Heart left ventricle (tissue), 16 donors: ENCODE measurements around the gene PCED1A. TPM values are rescaled to one million over a fixed set of nuclear protein-coding genes. Genes with fewer than 3 reads are reported as not detected.

ENCODE experiments used
- ATAC-seq, 4 donors: fragments of 200-7000 bp; cut with Tn5 transposase; one replicate each; pipeline ENCODE4 v1.9.1; 2020 to 2022; ENCODE audit warnings: moderate library complexity in 4 of 4, mild to moderate bottlenecking in 3 of 4, moderate number of reproducible peaks in 1 of 4
- DNase-seq, 5 donors: peaks; one replicate each; pipeline ENCODE4 v3.0.0-alpha.2; 2020
- H3K27ac ChIP-seq, 12 donors: fragments of 200-600 bp; sonication (generic) in 4 of 12; one replicate each; pipeline versions ENCODE4 v1.5.0 to v1.8.0; 2016 to 2022; ENCODE audit warnings: mild to moderate bottlenecking in 2 of 12
- H3K27me3 ChIP-seq, 9 donors: fragments of 200-600 bp; sonication (generic) in 2 of 9; one replicate each; pipeline versions ENCODE4 v1.5.1 to v1.8.0; 2016 to 2022; ENCODE audit warnings: mild to moderate bottlenecking in 3 of 9
- H3K36me3 ChIP-seq, 9 donors: fragments of 200-600 bp; sonication (generic) in 2 of 9; one replicate each; pipeline versions ENCODE4 v1.5.0 to v1.8.0; 2018 to 2022; ENCODE audit warnings: mild to moderate bottlenecking in 2 of 9
- H3K4me1 ChIP-seq, 12 donors: fragments of 200-600 bp; sonication (generic) in 4 of 12; one replicate each; pipeline versions ENCODE4 v1.5.0 to v1.8.0; 2016 to 2022; ENCODE audit warnings: mild to moderate bottlenecking in 3 of 12
- H3K4me3 ChIP-seq, 12 donors: fragments of 200-600 bp; sonication (generic) in 4 of 12; one replicate each; pipeline versions ENCODE4 v1.5.0 to v1.8.0; 2017 to 2022; ENCODE audit warnings: mild to moderate bottlenecking in 9 of 12, moderate library complexity in 4 of 12
- H3K9me3 ChIP-seq, 12 donors: fragments of 200-600 bp; sonication (generic) in 4 of 12; one replicate each; pipeline versions ENCODE4 v1.5.0 to v1.8.0; 2016 to 2022; ENCODE audit warnings: mild to moderate bottlenecking in 1 of 12
- CTCF ChIP-seq, 12 donors: fragments of 200-600 bp; sonication (generic) in 4 of 12; IDR thresholded peaks; one replicate each; pipeline versions ENCODE4 v1.5.0 to v1.8.0; 2018 to 2022; ENCODE audit warnings: antibody characterized with exemption in 12 of 12, mild to moderate bottlenecking in 5 of 12
- POLR2A ChIP-seq, 2 donors: fragments of 450-650 bp; IDR thresholded peaks; one replicate each; pipeline ENCODE4 v1.6.1; 2017; ENCODE audit warnings: antibody characterized with exemption in 2 of 2, mild to moderate bottlenecking in 2 of 2, moderate library complexity in 2 of 2
- WGBS, 4 donors: extraction: QIAGEN DNeasy Blood & Tissue Kit in 2 of 4; methylation state at CpG; one replicate each; pipeline versions ENCODE4 v1.1.5 to v1.1.7; 2013 to 2018; 5-methylcytosine and 5-hydroxymethylcytosine counted together
- intact Hi-C, 10 donors: fragments of 100-400 bp; cut with DNase I; formaldehyde crosslinking; loops; one replicate each; pipeline versions ENCODE4 v1.11.1 to v1.14.2; 2022
- polyA plus RNA-seq, 2 donors: library from polyadenylated mRNA; stranded (reverse); fragments of 200-250 nt; gene quantifications; one replicate each; pipeline ENCODE4 v1.2.3, GENCODE V29; 2013
- total RNA-seq, 9 donors: library from RNA; depleted of rRNA in 2 of 9; stranded (reverse); fragments of >200 nt in 2 of 9; fragmentation: NEBNext Ultra II Directional in 3 of 9; extraction: Animal tissue kit (Norgen Biotek cat#: 25700) in 3 of 9; gene quantifications; one replicate each; pipeline versions ENCODE4 v1.1.0 to v1.2.4, GENCODE V29; 2016 to 2023
- donor health status: ischemic (EF 13 %, LVEDD 7.1; RV severe dilation, severe dysfunction).
- donor health status: healthy with polysubstance abuse.
- donor health status: DM: no; HTN: yes; CAD: no.
- donor health status: DM: no; HTN: no; CAD: no.
- donor health status: ischemic (EF 25% LVEDD 6.9; RV normal size, moderate dysfunction).
- donor health status: ischemic (EF 25% LVEDD 5.7; RV mildly dilated, moderate dysfunction).
- donor health status: healthy.
- donor health status: DM: yes; HTN: yes; CAD: no.
- donor health status: ischemic (EF 35%, LVEDD 5.7; RV mildly dilated, moderate dysfunction).
- donor health status: nonischemic (EF 11% LVEDD 7.7; RV severe dilation, severe dysfunction).
- donor health status: DM: yes; HTN: yes; CAD: no.
- donor health status: PGD.
- donor health status: ischemic (EF 29% LVEDD 5.4; RV normal size, mild dysfunction).
- donor health status: nonischemic (EF 23%, LVEDD 6.1; RV moderate dilation, normal function).

The PCED1A gene
- total and polyA plus RNA-seq, 11 donors = 5.0 to 20.7 (median 7.0) TPM

- intact Hi-C loops = loop anchor here in 2 of 10 donors (5.0 kb wide), 2 partner anchors 86 to 176 kb away; partner anchors contain the start of gene IDH3B (in 1 of the 2)
- peaks cover 0 to 8% (median 0%) of the 10 kb centered on the region in 9 donors for H3K36me3 ChIP-seq
- TF ChIP-seq CTCF (IDR thresholded peaks at IDR 0.05) (no peak), POLR2A (IDR thresholded peaks at IDR 0.05) (no peak)
- ATAC-seq = no peak
- no peak for DNase-seq
- WGBS, 4 donors = 96 to 97% (median 97%) methylated on average over 12 to 19 of the region's 19 CpGs
- no peak overlapping the region for H3K27ac ChIP-seq
- H3K9me3 ChIP-seq = no peaks in the 10 kb centered on the region
- no peaks in the 10 kb centered on the region for H3K27me3 ChIP-seq
- peaks cover 0 to 37% (median 15%) of the 10 kb centered on the region in 12 donors for H3K4me1 ChIP-seq
- H3K4me3 ChIP-seq = no peak overlapping the region
Observed at GRCh38 chr20:2838170-2838797, 2.2 kb downstream of the PCED1A start.

GRCh38 chr20:2837221-2837960 lies 3.1 kb downstream of the PCED1A start:
- no peak for TF ChIP-seq POLR2A (IDR thresholded peaks at IDR 0.05)
- no peak for TF ChIP-seq CTCF (IDR thresholded peaks at IDR 0.05)
- H3K36me3 ChIP-seq = peaks cover 0 to 6% (median 0%) of the 10 kb centered on the region in 9 donors
- 79 to 93% (median 89%) methylated on average over 6 of the region's 6 CpGs for WGBS, 4 donors
- no peak for DNase-seq
- H3K9me3 ChIP-seq = no peaks in the 10 kb centered on the region
- intact Hi-C loops = loop anchor here in 2 of 10 donors (5.0 kb wide), 2 partner anchors 85 to 175 kb away; partner anchors contain the start of gene IDH3B (in 1 of the 2)
- H3K27me3 ChIP-seq = no peaks in the 10 kb centered on the region
- H3K4me3 ChIP-seq = no peak overlapping the region
- no peak overlapping the region for H3K27ac ChIP-seq
- peaks cover 0 to 39% (median 15%) of the 10 kb centered on the region in 12 donors for H3K4me1 ChIP-seq
- no peak for ATAC-seq

- H3K9me3 ChIP-seq = no peaks in the 10 kb centered on the region
- DNase-seq (no peak), ATAC-seq (no peak)
- peaks cover 0 to 6% (median 0%) of the 10 kb centered on the region in 9 donors for H3K36me3 ChIP-seq
- 83 to 91% (median 87%) methylated on average over 5 of the region's 5 CpGs for WGBS, 4 donors
- H3K27ac ChIP-seq = no peak overlapping the region
- H3K4me1 ChIP-seq = peaks cover 0 to 40% (median 7%) of the 10 kb centered on the region in 12 donors
- no peaks in the 10 kb centered on the region for H3K27me3 ChIP-seq
- no peak overlapping the region for H3K4me3 ChIP-seq
- intact Hi-C loops = loop anchor here in 2 of 10 donors (5.0 kb wide), 2 partner anchors 84 to 174 kb away; partner anchors contain the start of gene IDH3B (in 1 of the 2)
- TF ChIP-seq CTCF (IDR thresholded peaks at IDR 0.05) (no peak), POLR2A (IDR thresholded peaks at IDR 0.05) (no peak)
Observed at GRCh38 chr20:2836035-2836434, 4.4 kb downstream of the PCED1A start.

- Histone ChIP-seq H3K27me3 (peaks cover 0 to under 1% (median 0%) of the 10 kb centered on the region in 9 donors), H3K27ac (no peak overlapping the region), H3K4me1 (peaks cover 0 to 38% (median 7%) of the 10 kb centered on the region in 12 donors), H3K9me3 (no peaks in the 10 kb centered on the region), H3K36me3 (peaks cover 0 to 6% (median 0%) of the 10 kb centered on the region in 9 donors), H3K4me3 (no peak overlapping the region)
- 85 to 100% (median 95%) methylated on average over 1 to 6 of the region's 6 CpGs for WGBS, 4 donors
- no peak for DNase-seq
- ATAC-seq = no peak
- intact Hi-C loops = loop anchor here in 2 of 10 donors (5.0 kb wide), 2 partner anchors 83 to 173 kb away; partner anchors contain the start of gene IDH3B (in 1 of the 2)
- TF ChIP-seq POLR2A (IDR thresholded peaks at IDR 0.05) (no peak), CTCF (IDR thresholded peaks at IDR 0.05) (no peak)
Observed at GRCh38 chr20:2835331-2835796, 5.1 kb downstream of the PCED1A start.
